Measurements from ENCODE around the gene MYO5C.

Gene MYO5C

GRCh38 chr15:52220937-52221660 lies 74.5 kb downstream of the MYO5C start:
- H3K27me3 ChIP-seq (ENCODE audit: control insufficient read depth, insufficient read depth, low read length): peaks cover 3% of the 10 kb centered on the region
- no peak overlapping the region for H3K9ac ChIP-seq (ENCODE audit: low read depth, low read length)
- no peaks in the 10 kb centered on the region for H3K4me1 ChIP-seq (ENCODE audit: control insufficient read depth, insufficient read depth, low read length)
- no peaks in the 10 kb centered on the region for H3K9me3 ChIP-seq (replicated peaks; ENCODE audit: low read length)
- H3K36me3 ChIP-seq (ENCODE audit: insufficient read depth, low read length): no peaks in the 10 kb centered on the region
- H3K4me2 ChIP-seq (ENCODE audit: low read length): no peak overlapping the region
- H3K4me3 ChIP-seq (ENCODE audit: low read length): no peak overlapping the region

GRCh38 chr15:52220251-52220650 lies 75.4 kb downstream of the MYO5C start:
- no peak overlapping the region for H3K9ac ChIP-seq (ENCODE audit: low read depth, low read length)

GRCh38 chr15:52218816-52219215 lies 76.8 kb downstream of the MYO5C start:
- H3K9ac ChIP-seq (ENCODE audit: low read depth, low read length): no peak overlapping the region
- H3K27me3 ChIP-seq (ENCODE audit: control insufficient read depth, insufficient read depth, low read length): no peaks in the 10 kb centered on the region
- H3K4me1 ChIP-seq (ENCODE audit: control insufficient read depth, insufficient read depth, low read length): no peaks in the 10 kb centered on the region
- no peak overlapping the region for H3K4me3 ChIP-seq (ENCODE audit: low read length)
- H3K9me3 ChIP-seq (replicated peaks; ENCODE audit: low read length): no peaks in the 10 kb centered on the region
- no peaks in the 10 kb centered on the region for H3K36me3 ChIP-seq (ENCODE audit: insufficient read depth, low read length)
- H3K4me2 ChIP-seq (ENCODE audit: low read length): no peak overlapping the region

More at GRCh38 chr15:52220251-52220650, 75.4 kb downstream of the MYO5C start:
- Histone ChIP-seq H3K4me3 (ENCODE audit: low read length) (no peak overlapping the region), H3K9me3 (replicated peaks; ENCODE audit: low read length) (no peaks in the 10 kb centered on the region), H3K36me3 (ENCODE audit: insufficient read depth, low read length) (no peaks in the 10 kb centered on the region), H3K4me1 (ENCODE audit: control insufficient read depth, insufficient read depth, low read length) (no peaks in the 10 kb centered on the region), H3K4me2 (ENCODE audit: low read length) (no peak overlapping the region), H3K27me3 (ENCODE audit: control insufficient read depth, insufficient read depth, low read length) (no peaks in the 10 kb centered on the region)

- no peak overlapping the region for H3K9ac ChIP-seq (ENCODE audit: low read depth, low read length)
- no peaks in the 10 kb centered on the region for H3K27me3 ChIP-seq (ENCODE audit: control insufficient read depth, insufficient read depth, low read length)
- H3K4me2 ChIP-seq (ENCODE audit: low read length): no peak overlapping the region
- no peak overlapping the region for H3K4me3 ChIP-seq (ENCODE audit: low read length)
- H3K4me1 ChIP-seq (ENCODE audit: control insufficient read depth, insufficient read depth, low read length): no peaks in the 10 kb centered on the region
- H3K36me3 ChIP-seq (ENCODE audit: insufficient read depth, low read length): no peaks in the 10 kb centered on the region
- no peaks in the 10 kb centered on the region for H3K9me3 ChIP-seq (replicated peaks; ENCODE audit: low read length)
Observed at GRCh38 chr15:52218371-52218770, 77.2 kb downstream of the MYO5C start.

GRCh38 chr15:52217186-52217585 lies 78.4 kb downstream of the MYO5C start:
- no peaks in the 10 kb centered on the region for H3K36me3 ChIP-seq (ENCODE audit: insufficient read depth, low read length)
- peaks cover 4% of the 10 kb centered on the region for H3K27me3 ChIP-seq (ENCODE audit: control insufficient read depth, insufficient read depth, low read length)
- H3K4me1 ChIP-seq (ENCODE audit: control insufficient read depth, insufficient read depth, low read length): no peaks in the 10 kb centered on the region
- no peak overlapping the region for H3K4me3 ChIP-seq (ENCODE audit: low read length)
- no peak overlapping the region for H3K4me2 ChIP-seq (ENCODE audit: low read length)
- no peak overlapping the region for H3K9ac ChIP-seq (ENCODE audit: low read depth, low read length)
- no peaks in the 10 kb centered on the region for H3K9me3 ChIP-seq (replicated peaks; ENCODE audit: low read length)

- no peaks in the 10 kb centered on the region for H3K36me3 ChIP-seq (ENCODE audit: insufficient read depth, low read length)
- no peak overlapping the region for H3K4me2 ChIP-seq (ENCODE audit: low read length)
- no peak overlapping the region for H3K4me3 ChIP-seq (ENCODE audit: low read length)
- H3K9ac ChIP-seq (ENCODE audit: low read depth, low read length): no peak overlapping the region
- no peaks in the 10 kb centered on the region for H3K4me1 ChIP-seq (ENCODE audit: control insufficient read depth, insufficient read depth, low read length)
- peaks cover 6% of the 10 kb centered on the region for H3K27me3 ChIP-seq (ENCODE audit: control insufficient read depth, insufficient read depth, low read length)
- H3K9me3 ChIP-seq (replicated peaks; ENCODE audit: low read length): no peaks in the 10 kb centered on the region
Observed at GRCh38 chr15:52214553-52214952, 81.1 kb downstream of the MYO5C start.

GRCh38 chr15:52213206-52213605 lies 82.4 kb downstream of the MYO5C start:
- H3K9me3 ChIP-seq (replicated peaks; ENCODE audit: low read length): no peaks in the 10 kb centered on the region
- no peak overlapping the region for H3K9ac ChIP-seq (ENCODE audit: low read depth, low read length)
- H3K4me3 ChIP-seq (ENCODE audit: low read length): no peak overlapping the region
- H3K4me2 ChIP-seq (ENCODE audit: low read length): no peak overlapping the region
- H3K27me3 ChIP-seq (ENCODE audit: control insufficient read depth, insufficient read depth, low read length): peaks cover 6% of the 10 kb centered on the region
- H3K4me1 ChIP-seq (ENCODE audit: control insufficient read depth, insufficient read depth, low read length): no peaks in the 10 kb centered on the region
- H3K36me3 ChIP-seq (ENCODE audit: insufficient read depth, low read length): no peaks in the 10 kb centered on the region

GRCh38 chr15:52208306-52208946 lies 87.2 kb downstream of the MYO5C start:
- H3K36me3 ChIP-seq (ENCODE audit: insufficient read depth, low read length): no peaks in the 10 kb centered on the region
- peaks cover 6% of the 10 kb centered on the region for H3K27me3 ChIP-seq (ENCODE audit: control insufficient read depth, insufficient read depth, low read length)
- H3K9ac ChIP-seq (ENCODE audit: low read depth, low read length): no peak overlapping the region
- H3K9me3 ChIP-seq (replicated peaks; ENCODE audit: low read length): no peaks in the 10 kb centered on the region
- no peak overlapping the region for H3K4me3 ChIP-seq (ENCODE audit: low read length)
- no peaks in the 10 kb centered on the region for H3K4me1 ChIP-seq (ENCODE audit: control insufficient read depth, insufficient read depth, low read length)
- no peak overlapping the region for H3K4me2 ChIP-seq (ENCODE audit: low read length)

GRCh38 chr15:52207191-52207590 lies 88.4 kb downstream of the MYO5C start:
- H3K36me3 ChIP-seq (ENCODE audit: insufficient read depth, low read length): no peaks in the 10 kb centered on the region

GRCh38 chr15:52206446-52206845 lies 89.2 kb downstream of the MYO5C start:
- H3K9me3 ChIP-seq (replicated peaks; ENCODE audit: low read length): no peaks in the 10 kb centered on the region
- no peaks in the 10 kb centered on the region for H3K36me3 ChIP-seq (ENCODE audit: insufficient read depth, low read length)
- H3K4me2 ChIP-seq (ENCODE audit: low read length): no peak overlapping the region
- H3K9ac ChIP-seq (ENCODE audit: low read depth, low read length): no peak overlapping the region
- no peaks in the 10 kb centered on the region for H3K4me1 ChIP-seq (ENCODE audit: control insufficient read depth, insufficient read depth, low read length)
- no peaks in the 10 kb centered on the region for H3K27me3 ChIP-seq (ENCODE audit: control insufficient read depth, insufficient read depth, low read length)
- no peak overlapping the region for H3K4me3 ChIP-seq (ENCODE audit: low read length)

More at GRCh38 chr15:52207191-52207590, 88.4 kb downstream of the MYO5C start:
- no peak overlapping the region for H3K9ac ChIP-seq (ENCODE audit: low read depth, low read length)
- H3K4me2 ChIP-seq (ENCODE audit: low read length): no peak overlapping the region
- no peaks in the 10 kb centered on the region for H3K4me1 ChIP-seq (ENCODE audit: control insufficient read depth, insufficient read depth, low read length)
- no peaks in the 10 kb centered on the region for H3K9me3 ChIP-seq (replicated peaks; ENCODE audit: low read length)
- no peak overlapping the region for H3K4me3 ChIP-seq (ENCODE audit: low read length)
- peaks cover 2% of the 10 kb centered on the region for H3K27me3 ChIP-seq (ENCODE audit: control insufficient read depth, insufficient read depth, low read length)

- Histone ChIP-seq H3K9ac (ENCODE audit: low read depth, low read length) (no peak overlapping the region), H3K4me2 (ENCODE audit: low read length) (no peak overlapping the region), H3K4me3 (ENCODE audit: low read length) (no peak overlapping the region), H3K9me3 (replicated peaks; ENCODE audit: low read length) (no peaks in the 10 kb centered on the region), H3K36me3 (ENCODE audit: insufficient read depth, low read length) (no peaks in the 10 kb centered on the region), H3K27me3 (ENCODE audit: control insufficient read depth, insufficient read depth, low read length) (no peaks in the 10 kb centered on the region), H3K4me1 (ENCODE audit: control insufficient read depth, insufficient read depth, low read length) (no peaks in the 10 kb centered on the region)
Observed at GRCh38 chr15:52204657-52205056, 90.9 kb downstream of the MYO5C start.

Measured in skeletal muscle satellite cell (primary cell).